WTC11 (cell line): ENCODE measurements around the gene LSR. TPM values are rescaled to one million over a fixed set of nuclear protein-coding genes. Genes with fewer than 3 reads are reported as not detected.

ENCODE experiments used
- ATAC-seq: fragments of 200-7000 bp; cut with Tn5 transposase; 2 replicates; pipeline ENCODE4 v1.10.0; 2021; ENCODE audit warnings: mild to moderate bottlenecking, moderate library complexity
- CTCF ChIA-PET: fragments of 300-600 bp; sonication (Branson Sonifier 250); formaldehyde crosslinking; loops from one replicate; lab custom pipeline; 2021; ENCODE audit warnings: antibody characterized with exemption; lab: Charles Lee
- POLR2A ChIA-PET: fragments of 350-600 bp; sonication (Branson Sonifier 250); formaldehyde crosslinking; loops from one replicate; lab custom pipeline; 2021; ENCODE audit warnings: antibody characterized with exemption; lab: Charles Lee
- DNase-seq: peaks from one replicate; pipeline ENCODE4 v3.0.0; 2021; ENCODE audit warnings: low spot score
- H3K27ac Mint-ChIP-seq: 2 replicates; pipeline ENCODE4 v1.8.0; 2021; ENCODE audit warnings: mixed read lengths
- H3K27me3 Mint-ChIP-seq: 2 replicates; pipeline ENCODE4 v1.8.0; 2021; ENCODE audit warnings: low read depth, mild to moderate bottlenecking, moderate library complexity, mixed read lengths
- H3K36me3 Mint-ChIP-seq: 2 replicates; pipeline ENCODE4 v1.8.0; 2021; ENCODE audit warnings: mixed read lengths
- H3K4me1 Mint-ChIP-seq: 2 replicates; pipeline ENCODE4 v1.8.0; 2022; ENCODE audit warnings: mixed read lengths
- H3K4me3 Mint-ChIP-seq: 2 replicates; pipeline ENCODE4 v1.8.0; 2021; ENCODE audit warnings: mild to moderate bottlenecking, moderate library complexity, mixed read lengths
- H3K9me3 Mint-ChIP-seq: 2 replicates; pipeline ENCODE4 v1.8.0; 2021; ENCODE audit warnings: mixed read lengths
- E2F4 ChIP-seq: sonication (generic); formaldehyde crosslinking; IDR thresholded peaks from 2 replicates; pipeline ENCODE4 v1.8.1; 2022; ENCODE audit warnings: low read depth, mild to moderate bottlenecking, moderate library complexity, missing genetic modification reagents, borderline replicate concordance
- KAT7 ChIP-seq: sonication (generic); formaldehyde crosslinking; IDR thresholded peaks from 2 replicates; pipeline ENCODE4 v1.8.1; 2023; ENCODE audit warnings: missing genetic modification reagents, mild to moderate bottlenecking, borderline replicate concordance
- MYBL2 ChIP-seq: sonication (generic); formaldehyde crosslinking; IDR thresholded peaks from 2 replicates; pipeline ENCODE4 v1.8.1; 2023; ENCODE audit warnings: mild to moderate bottlenecking, moderate library complexity, missing genetic modification reagents
- TEAD4 ChIP-seq: sonication (generic); formaldehyde crosslinking; IDR thresholded peaks from 2 replicates; pipeline ENCODE4 v1.8.0; 2022; ENCODE audit warnings: mild to moderate bottlenecking, missing genetic modification reagents
- ZBTB43 ChIP-seq: sonication (generic); formaldehyde crosslinking; IDR thresholded peaks from 2 replicates; pipeline ENCODE4 v1.8.1; 2023; ENCODE audit warnings: mild to moderate bottlenecking, missing genetic modification reagents
- ZNF121 ChIP-seq: sonication (generic); formaldehyde crosslinking; IDR thresholded peaks from 2 replicates; pipeline ENCODE4 v1.8.0; 2023; ENCODE audit warnings: missing genetic modification reagents
- ZNF219 ChIP-seq: sonication (generic); formaldehyde crosslinking; IDR thresholded peaks from 2 replicates; pipeline ENCODE4 v1.8.0; 2023; ENCODE audit warnings: missing genetic modification reagents, mild to moderate bottlenecking, borderline replicate concordance
- ZNF396 ChIP-seq: fragments of 250-450 bp; sonication (Bioruptor Pico); IDR thresholded peaks from 2 replicates; pipeline ENCODE4 v1.8.0; 2021; ENCODE audit warnings: mild to moderate bottlenecking, moderate library complexity, borderline replicate concordance
- ZNF416 ChIP-seq: fragments of 250-450 bp; sonication (Bioruptor Pico); IDR thresholded peaks from 2 replicates; pipeline ENCODE4 v1.9.0; 2021; ENCODE audit warnings: mild to moderate bottlenecking, inconsistent platforms
- ZNF532 ChIP-seq: fragments of 250-450 bp; sonication (Bioruptor Pico); IDR thresholded peaks from 2 replicates; pipeline ENCODE4 v1.9.0; 2021; ENCODE audit warnings: mild to moderate bottlenecking, borderline replicate concordance
- ZSCAN18 ChIP-seq: fragments of 250-450 bp; sonication (Bioruptor Pico); IDR thresholded peaks from 2 replicates; pipeline ENCODE4 v2.1.2; 2022; ENCODE audit warnings: mild to moderate bottlenecking, moderate library complexity
- total RNA-seq: library from RNA; stranded (reverse); gene quantifications from 3 replicates; pipeline ENCODE4 v1.2.3, GENCODE V29; 2021

Gene LSR
- total RNA-seq, 1 experiment from 2014 or later: 130 TPM

DNA sequence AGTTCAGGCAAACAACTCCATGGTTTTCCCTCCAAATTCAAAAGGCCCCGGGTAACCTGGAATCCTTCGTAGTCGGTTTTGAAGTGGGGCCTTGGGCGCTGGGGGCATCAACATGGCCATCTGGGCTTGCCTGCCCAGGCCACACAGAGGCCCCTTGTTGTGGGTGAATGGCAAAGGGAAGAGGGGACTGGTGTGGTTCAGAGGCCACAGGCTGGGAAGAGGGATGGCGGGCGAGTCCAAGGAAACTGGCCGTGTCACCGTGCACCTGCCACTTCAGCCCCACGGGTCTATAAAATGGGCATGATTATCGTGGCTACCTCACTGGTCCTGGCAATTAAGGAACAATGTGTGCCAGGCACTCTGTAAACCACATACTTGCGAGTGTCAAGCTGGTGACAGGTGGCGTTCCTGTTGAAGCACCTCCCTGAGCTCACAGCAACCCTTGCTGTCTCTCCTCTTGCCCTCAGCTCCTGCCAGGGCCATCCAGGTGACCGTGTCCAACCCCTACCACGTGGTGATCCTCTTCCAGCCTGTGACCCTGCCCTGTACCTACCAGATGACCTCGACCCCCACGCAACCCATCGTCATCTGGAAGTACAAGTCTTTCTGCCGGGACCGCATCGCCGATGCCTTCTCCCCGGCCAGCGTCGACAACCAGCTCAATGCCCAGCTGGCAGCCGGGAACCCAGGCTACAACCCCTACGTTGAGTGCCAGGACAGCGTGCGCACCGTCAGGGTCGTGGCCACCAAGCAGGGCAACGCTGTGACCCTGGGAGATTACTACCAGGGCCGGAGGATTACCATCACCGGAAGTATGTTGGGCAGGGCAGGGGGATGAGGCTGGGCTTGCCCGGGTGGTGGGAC, 1.3 kb downstream of the LSR start:
- Mint-ChIP-seq H3K4me1 (peaks cover 43% of the 10 kb centered on the region), H3K27ac (peak overlapping the region; percentile 82), H3K27me3 (no peaks in the 10 kb centered on the region), H3K4me3 (peak overlapping the region; percentile 98), H3K36me3 (peaks cover 52% of the 10 kb centered on the region), H3K9me3 (no peaks in the 10 kb centered on the region)
- ChIA-PET CTCF (interaction anchor here (1.0 to 1.7 kb wide), 3 partner anchors 19 to 194 kb away, joined by 3 to 6 read pairs (median 4); no protein-coding TSS in a partner anchor), POLR2A (no interaction called here)
- ATAC-seq: no peak
- DNase-seq: peak; percentile 7
- TF ChIP-seq ZBTB43 (CRISPR knock-in tag) (0 out of 2 replicates have a peak, but pooled peaks have one; percentile 41), E2F4 (CRISPR knock-in tag) (0 out of 2 replicates have a peak, but pooled peaks have one; percentile 25), TEAD4 (CRISPR knock-in tag) (no peak)

DNA sequence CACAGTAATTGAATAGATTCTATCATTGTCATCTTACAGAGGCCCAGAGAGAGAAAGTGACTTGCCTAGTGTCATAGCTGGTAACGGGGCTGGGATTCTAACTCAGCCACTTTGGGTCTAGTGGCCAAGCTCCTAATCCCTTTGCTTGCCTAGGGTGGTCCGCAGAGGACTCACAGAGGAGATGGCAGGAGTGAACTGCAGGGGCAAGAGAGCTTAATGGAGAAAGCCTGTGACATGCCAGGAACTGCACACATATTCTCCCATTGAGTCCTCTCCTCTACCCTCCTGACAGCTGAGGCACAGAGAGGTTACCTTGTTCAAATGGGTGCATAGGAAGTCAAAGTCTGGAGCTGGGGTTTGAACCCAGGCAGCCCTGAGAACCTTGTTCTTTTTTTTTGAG, 2.7 kb downstream of the LSR start:
- Mint-ChIP-seq H3K27ac (no peak overlapping the region), H3K27me3 (no peaks in the 10 kb centered on the region), H3K4me3 (peak overlapping the region; percentile 98), H3K4me1 (peaks cover 45% of the 10 kb centered on the region), H3K36me3 (peaks cover 61% of the 10 kb centered on the region), H3K9me3 (no peaks in the 10 kb centered on the region)
- DNase-seq (no peak), ATAC-seq (no peak)
- CTCF ChIA-PET: interaction anchor here (1.7 kb wide), 1 partner anchor 18 kb away, joined by 6 read pairs; no protein-coding TSS in a partner anchor
- POLR2A ChIA-PET: no interaction called here
- no peak for TF ChIP-seq KAT7 (CRISPR knock-in tag)
- no peak for TF ChIP-seq ZNF532 (CRISPR knock-in tag)
- TF ChIP-seq ZNF396 (CRISPR knock-in tag): no peak
- no peak for TF ChIP-seq ZNF121
- TF ChIP-seq ZSCAN18 (CRISPR knock-in tag): no peak
- TF ChIP-seq ZNF219 (CRISPR knock-in tag): no peak
- TF ChIP-seq ZNF416 (CRISPR knock-in tag): no peak
- no peak for TF ChIP-seq MYBL2 (CRISPR knock-in tag)
